ENCODE data around the gene DYNC1H1. TPM values are rescaled to one million over a fixed set of nuclear protein-coding genes. Genes with fewer than 3 reads are reported as not detected.
A peak's percentile ranks its signal among the peaks of the same experiment; 100 is the strongest.

Gene DYNC1H1
- total and polyA plus RNA-seq, 2 donors (not counting 1 experiment from before 2014, with no cell fraction given), result 128 to 677 TPM

DNA sequence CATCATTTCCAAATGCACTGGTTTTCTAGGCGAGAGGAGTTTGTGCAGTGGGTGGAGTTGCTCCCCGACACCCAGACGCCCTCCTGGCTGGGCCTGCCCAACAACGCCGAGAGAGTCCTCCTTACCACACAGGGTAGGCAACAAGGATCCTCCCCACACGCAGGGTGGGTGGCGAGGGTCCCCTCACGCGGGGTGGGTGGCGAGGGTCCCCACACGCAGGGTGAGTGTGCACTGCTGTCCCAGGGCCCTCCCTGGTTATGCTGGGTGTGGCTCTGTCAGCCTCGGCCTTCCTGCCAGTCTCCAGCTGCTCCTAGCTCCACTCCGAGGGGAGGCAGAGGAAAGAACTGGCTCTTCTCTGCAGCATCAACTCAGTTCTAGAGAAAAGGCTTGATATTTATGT, 80.2 kb downstream of the DYNC1H1 start:
- Histone ChIP-seq H3K9me3 (ENCODE audit: control insufficient read depth, insufficient read depth, low read depth, low read length) (no peaks in the 10 kb centered on the region), H3K4me3 (replicated peaks in 1 of 4; ENCODE audit: control extremely low read depth in 1 of 4, insufficient read depth in 1 of 4, low read depth in 3 of 4, low read length in 4 of 4) (no peak overlapping the region), H4K20me1 (ENCODE audit: control insufficient read depth, extremely low read depth, insufficient read depth, low read length) (no peaks in the 10 kb centered on the region), H2AFZ (ENCODE audit: low read length) (no peak overlapping the region), H3K4me1 (ENCODE audit: control insufficient read depth, extremely low read depth, insufficient read depth, low read length) (no peaks in the 10 kb centered on the region), H3K4me2 (ENCODE audit: extremely low read depth, insufficient read depth, low read length) (no peak overlapping the region), H3K27ac (ENCODE audit: insufficient read depth, low read length) (peak overlapping the region; percentile 10), H3K9ac (ENCODE audit: insufficient read depth, low read length) (no peak overlapping the region), H3K36me3 (ENCODE audit: control insufficient read depth, insufficient read depth, low read length) (peaks cover 53% of the 10 kb centered on the region), H3K27me3 (ENCODE audit: control insufficient read depth, insufficient read depth, low read length) (no peaks in the 10 kb centered on the region), H3K79me2 (ENCODE audit: control insufficient read depth, insufficient read depth, low read length) (no peaks in the 10 kb centered on the region)
- DNase-seq (ENCODE audit: low read depth in 2 of 2), result no peak
- TF ChIP-seq EZH2 (IDR thresholded peaks at IDR 0.05; ENCODE audit: low read length, missing control alignments) (no peak), CTCF (conservative IDR thresholded peaks at IDR 0.05 in 1 of 2, IDR thresholded peaks at IDR 0.05 in 1 of 2; ENCODE audit: low read depth in 1 of 2, low read length in 2 of 2) (no peak)

GRCh38 chr14:102046337-102047278, 82.2 kb downstream of the DYNC1H1 start:
- peaks cover 56% of the 10 kb centered on the region for H3K36me3 ChIP-seq (ENCODE audit: control insufficient read depth, insufficient read depth, low read length)
- H3K79me2 ChIP-seq (ENCODE audit: control insufficient read depth, insufficient read depth, low read length), result no peaks in the 10 kb centered on the region
- TF ChIP-seq EZH2 (IDR thresholded peaks at IDR 0.05; ENCODE audit: low read length, missing control alignments), result no peak
- TF ChIP-seq CTCF (conservative IDR thresholded peaks at IDR 0.05 in 1 of 2, IDR thresholded peaks at IDR 0.05 in 1 of 2; ENCODE audit: low read depth in 1 of 2, low read length in 2 of 2), result peak; percentile 28 to 30
- no peak overlapping the region for H3K9ac ChIP-seq (ENCODE audit: insufficient read depth, low read length)
- H4K20me1 ChIP-seq (ENCODE audit: control insufficient read depth, extremely low read depth, insufficient read depth, low read length), result peaks cover 3% of the 10 kb centered on the region
- no peaks in the 10 kb centered on the region for H3K27me3 ChIP-seq (ENCODE audit: control insufficient read depth, insufficient read depth, low read length)
- peak; percentile 56 to 76 for DNase-seq (ENCODE audit: low read depth in 2 of 2)
- H3K4me1 ChIP-seq (ENCODE audit: control insufficient read depth, extremely low read depth, insufficient read depth, low read length), result peaks cover 4% of the 10 kb centered on the region
- H3K4me2 ChIP-seq (ENCODE audit: extremely low read depth, insufficient read depth, low read length), result no peak overlapping the region
- H3K9me3 ChIP-seq (ENCODE audit: control insufficient read depth, insufficient read depth, low read depth, low read length), result no peaks in the 10 kb centered on the region
- H3K27ac ChIP-seq (ENCODE audit: insufficient read depth, low read length), result no peak overlapping the region
- H2AFZ ChIP-seq (ENCODE audit: low read length), result no peak overlapping the region
- no peak overlapping the region for H3K4me3 ChIP-seq (replicated peaks in 1 of 4; ENCODE audit: control extremely low read depth in 1 of 4, insufficient read depth in 1 of 4, low read depth in 3 of 4, low read length in 4 of 4)

GRCh38 chr14:102047808-102048540, 83.6 kb downstream of the DYNC1H1 start:
- H3K27me3 ChIP-seq (ENCODE audit: control insufficient read depth, insufficient read depth, low read length), result no peaks in the 10 kb centered on the region
- no peak overlapping the region for H2AFZ ChIP-seq (ENCODE audit: low read length)
- DNase-seq (ENCODE audit: low read depth in 2 of 2), result no peak
- H3K9me3 ChIP-seq (ENCODE audit: control insufficient read depth, insufficient read depth, low read depth, low read length), result no peaks in the 10 kb centered on the region
- peaks cover 51% of the 10 kb centered on the region for H3K36me3 ChIP-seq (ENCODE audit: control insufficient read depth, insufficient read depth, low read length)
- peaks cover 4% of the 10 kb centered on the region for H3K4me1 ChIP-seq (ENCODE audit: control insufficient read depth, extremely low read depth, insufficient read depth, low read length)
- H3K4me3 ChIP-seq (replicated peaks in 1 of 4; ENCODE audit: control extremely low read depth in 1 of 4, insufficient read depth in 1 of 4, low read depth in 3 of 4, low read length in 4 of 4), result no peak overlapping the region
- H3K9ac ChIP-seq (ENCODE audit: insufficient read depth, low read length), result no peak overlapping the region
- no peak for TF ChIP-seq CTCF (conservative IDR thresholded peaks at IDR 0.05 in 1 of 2, IDR thresholded peaks at IDR 0.05 in 1 of 2; ENCODE audit: low read depth in 1 of 2, low read length in 2 of 2)
- no peak for TF ChIP-seq EZH2 (IDR thresholded peaks at IDR 0.05; ENCODE audit: low read length, missing control alignments)
- H3K4me2 ChIP-seq (ENCODE audit: extremely low read depth, insufficient read depth, low read length), result no peak overlapping the region
- H3K79me2 ChIP-seq (ENCODE audit: control insufficient read depth, insufficient read depth, low read length), result no peaks in the 10 kb centered on the region
- no peak overlapping the region for H3K27ac ChIP-seq (ENCODE audit: insufficient read depth, low read length)
- H4K20me1 ChIP-seq (ENCODE audit: control insufficient read depth, extremely low read depth, insufficient read depth, low read length), result peaks cover 3% of the 10 kb centered on the region

All from fibroblast of lung (primary cell).